ENCODE results near the gene IRX4.

GRCh38 chr5:1881098-1881572 is 1.6 kb downstream of the IRX4 start:
- TF ChIP-seq CTCF (conservative IDR thresholded peaks at IDR 0.05; ENCODE audit: low read length) (no peak), EZH2phosphoT487 (IDR thresholded peaks at IDR 0.05; ENCODE audit: borderline replicate concordance) (no peak)

Measured in Loucy (cell line).